ENCODE results near the gene PSAP. TPM values are rescaled to one million over a fixed set of nuclear protein-coding genes. Genes with fewer than 3 reads are reported as not detected.

PSAP gene
- total RNA-seq, 1 experiment from 2014 or later = 336 TPM

GRCh38 chr10:71814922-71815411, 36.1 kb downstream of the PSAP start:
- no peak overlapping the region for H2BK15ac ChIP-seq (ENCODE audit: low read depth, low read length)
- no peak overlapping the region for H3K56ac ChIP-seq (ENCODE audit: insufficient read length, low read depth, low read length)
- no peak overlapping the region for H3K18ac ChIP-seq (ENCODE audit: insufficient read length, low read depth, low read length)
- no peaks in the 10 kb centered on the region for H3K79me2 ChIP-seq (ENCODE audit: insufficient read depth, low read length)
- no peaks in the 10 kb centered on the region for H3K9me3 ChIP-seq (ENCODE audit: control insufficient read depth, low read depth, low read length)
- H3K4me1 Mint-ChIP-seq = peaks cover 0 to 2% of the 10 kb centered on the region in 2 experiments; a peak in 1 of 4 replicates
- WGBS (ENCODE audit: extremely low coverage, insufficient read length, low lambda C conversion rate) = no CpG with 5 or more reads among the region's 26 CpGs
- no peaks in the 10 kb centered on the region for H3K4me1 ChIP-seq (ENCODE audit: insufficient read depth, low read length)
- no peaks in the 10 kb centered on the region for H3K27me3 ChIP-seq (ENCODE audit: insufficient read depth, low read length)
- H4K91ac ChIP-seq (ENCODE audit: insufficient read length, low read depth, low read length) = no peak overlapping the region
- no peak overlapping the region for H2AK5ac ChIP-seq (ENCODE audit: insufficient read length, low read length)
- no peak overlapping the region for H3T11ph ChIP-seq (ENCODE audit: low read length)
- H2BK5ac ChIP-seq (ENCODE audit: insufficient read length, low read length) = no peak overlapping the region
- H3K4ac ChIP-seq (ENCODE audit: low read depth, low read length) = no peak overlapping the region
- H3K9me3 Mint-ChIP-seq = no peaks in the 10 kb centered on the region
- H3K23me2 ChIP-seq (ENCODE audit: insufficient read length, low read depth, low read length, poor library complexity, severe bottlenecking) = no peaks in the 10 kb centered on the region
- no peaks in the 10 kb centered on the region for H3K27me3 Mint-ChIP-seq (ENCODE audit: low read depth)
- no peak overlapping the region for H3K23ac ChIP-seq (ENCODE audit: insufficient read length, low read depth, low read length)
- no peak overlapping the region for H2BK20ac ChIP-seq (ENCODE audit: low read depth, low read length, poor library complexity, severe bottlenecking)
- no peaks in the 10 kb centered on the region for H3K79me1 ChIP-seq (ENCODE audit: insufficient read depth, low read depth, low read length, poor library complexity, severe bottlenecking)
- H4K5ac ChIP-seq (ENCODE audit: insufficient read length, low read depth, low read length) = no peak overlapping the region
- peaks cover 25 to 55% (median 52%) of the 10 kb centered on the region in 3 experiments; a peak in 6 of 7 replicates for H3K36me3 Mint-ChIP-seq (ENCODE audit: insufficient read depth in 1 of 3, low read depth in 3 of 3)
- H3K4me2 ChIP-seq (ENCODE audit: insufficient read depth, insufficient read length, low read length) = no peak overlapping the region
- DNase-seq = peak; percentile 62
- H3K14ac ChIP-seq (ENCODE audit: insufficient read depth, low read length) = no peak overlapping the region
- no peak overlapping the region for H3K27ac ChIP-seq (ENCODE audit: insufficient read length, low read depth, low read length)
- no peak overlapping the region for H3K9ac ChIP-seq (ENCODE audit: extremely low read depth, insufficient read length, low read length)
- no peak overlapping the region for H3K4me3 Mint-ChIP-seq
- TF ChIP-seq CTCF (conservative IDR thresholded peaks at IDR 0.05) = peak; percentile 50
- no peak overlapping the region for H4K8ac ChIP-seq (replicated peaks; ENCODE audit: insufficient read length, low read depth, low read length)
- no peak overlapping the region; a peak in 1 of 7 replicates for H3K27ac Mint-ChIP-seq
- H4K20me1 ChIP-seq (ENCODE audit: control insufficient read depth, insufficient read depth, insufficient read length) = no peaks in the 10 kb centered on the region
- no peak overlapping the region for H2AFZ ChIP-seq (ENCODE audit: low read length)
- H2BK120ac ChIP-seq (ENCODE audit: low read depth, low read length, poor library complexity, severe bottlenecking) = no peak overlapping the region
- no peak overlapping the region for H2BK12ac ChIP-seq (ENCODE audit: insufficient read length, low read depth, low read length)

All from H9 (cell line).